NCI-H2196 treated with DMSO at 0.1 percent for 48 hours (cell line): Measurements from ENCODE around the gene CHST10.
"Not testable (repeated sequence)": the region's sequence is repeated elsewhere in the genome, so short reads cannot be mapped to it uniquely, and the experiment has no call there.

ENCODE experiments used
- DNase-seq: peaks from one replicate; lab custom pipeline; 2025; ENCODE audit not compliant: unreplicated experiment; lab: John Stamatoyannopoulos, UW

Gene CHST10

GRCh38 chr2:100416935-100417710 is at the start of gene CHST10:
CHST10 (minus strand) TSS chr2:100417668; CDS start chr2:100406675, 10,993 bp downstream.
- no peak for DNase-seq

- no peak for DNase-seq
These were observed 43.5 kb upstream of the CHST10 start for GRCh38 chr2:100460904-100461530.

GRCh38 chr2:100456357-100456756 is 38.9 kb upstream of the CHST10 start:
- DNase-seq, result not testable (repeated sequence)

- DNase-seq, result no peak
These were observed 36.4 kb upstream of the CHST10 start for GRCh38 chr2:100453853-100454252.

GRCh38 chr2:100451734-100452133 is 34.3 kb upstream of the CHST10 start:
- no peak for DNase-seq

GRCh38 chr2:100451092-100451491 is 33.6 kb upstream of the CHST10 start:
- DNase-seq, result no peak

- no peak for DNase-seq
These were observed 29.2 kb upstream of the CHST10 start for GRCh38 chr2:100446696-100447095.

- no peak for DNase-seq
These were observed 20.3 kb upstream of the CHST10 start for GRCh38 chr2:100437751-100438150.

- DNase-seq, result no peak
These were observed 12.3 kb upstream of the CHST10 start for GRCh38 chr2:100429726-100430125.

GRCh38 chr2:100427627-100428258 is 10.3 kb upstream of the CHST10 start:
- DNase-seq, result no peak

- no peak for DNase-seq
These were observed 9.6 kb upstream of the CHST10 start for GRCh38 chr2:100427111-100427510.

GRCh38 chr2:100426384-100426720 is 8.9 kb upstream of the CHST10 start:
- DNase-seq, result no peak

- DNase-seq, result no peak
These were observed 8.3 kb upstream of the CHST10 start for GRCh38 chr2:100425573-100426383.

- no peak for DNase-seq
These were observed 7.6 kb upstream of the CHST10 start for GRCh38 chr2:100425107-100425506.

- no peak for DNase-seq
These were observed 6.9 kb upstream of the CHST10 start for GRCh38 chr2:100424277-100424875.

- no peak for DNase-seq
These were observed 6.2 kb upstream of the CHST10 start for GRCh38 chr2:100423631-100424030.

GRCh38 chr2:100422320-100423055 is 5.0 kb upstream of the CHST10 start:
- DNase-seq, result no peak

- DNase-seq, result no peak
These were observed 2.4 kb upstream of the CHST10 start for GRCh38 chr2:100419915-100420314.

GRCh38 chr2:100418406-100418962 is 1.0 kb upstream of the CHST10 start:
- DNase-seq, result no peak

- no peak for DNase-seq
These were observed 250 bp upstream of the CHST10 start for GRCh38 chr2:100417711-100418124.
